ENCODE data around the gene VCAN. TPM values are rescaled to one million over a fixed set of nuclear protein-coding genes. Genes with fewer than 3 reads are reported as not detected.

The VCAN gene
- total and polyA plus RNA-seq, 2 of the 4 experiments (the other 2 are of a cell fraction) = 45.3 to 158 TPM

DNA sequence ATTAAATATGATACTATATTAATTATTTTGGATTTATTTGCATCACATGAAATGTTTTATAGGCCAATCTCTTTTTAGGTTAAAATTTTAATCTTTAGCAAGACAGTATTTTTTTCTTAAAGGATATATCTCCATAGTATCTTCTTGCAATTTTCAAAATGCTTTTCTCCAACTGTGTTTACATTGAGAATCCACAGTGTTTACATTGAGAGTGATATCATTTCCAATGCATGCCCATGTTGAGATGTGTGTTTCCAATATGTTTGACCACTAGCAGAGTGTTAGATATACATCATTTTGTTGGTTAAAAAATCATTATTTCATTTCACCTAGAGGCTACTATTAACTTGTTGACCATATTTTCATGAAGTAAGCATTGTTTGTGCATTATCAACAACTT lies 17.3 kb downstream of the VCAN start:
- TF ChIP-seq CEBPB (IDR thresholded peaks at IDR 0.05; ENCODE audit: low read depth, low read length) = no peak
- 0 out of 2 replicates have a peak, but pooled peaks have one; percentile 31 for TF ChIP-seq FOS (IDR thresholded peaks at IDR 0.05; ENCODE audit: low read depth, low read length)
- TF ChIP-seq, protein P1, sequence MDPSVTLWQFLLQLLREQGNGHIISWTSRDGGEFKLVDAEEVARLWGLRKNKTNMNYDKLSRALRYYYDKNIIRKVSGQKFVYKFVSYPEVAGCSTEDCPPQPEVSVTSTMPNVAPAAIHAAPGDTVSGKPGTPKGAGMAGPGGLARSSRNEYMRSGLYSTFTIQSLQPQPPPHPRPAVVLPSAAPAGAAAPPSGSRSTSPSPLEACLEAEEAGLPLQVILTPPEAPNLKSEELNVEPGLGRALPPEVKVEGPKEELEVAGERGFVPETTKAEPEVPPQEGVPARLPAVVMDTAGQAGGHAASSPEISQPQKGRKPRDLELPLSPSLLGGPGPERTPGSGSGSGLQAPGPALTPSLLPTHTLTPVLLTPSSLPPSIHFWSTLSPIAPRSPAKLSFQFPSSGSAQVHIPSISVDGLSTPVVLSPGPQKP (IDR thresholded peaks at IDR 0.05; ENCODE audit: borderline replicate concordance, low read depth, low read length) = no peak
- dilution Hi-C loops (cut with HindIII; ENCODE audit: low sequenced_read_pairs, unreplicated experiment) (no loop called here), in situ Hi-C loops (cut with MboI; ENCODE audit: low sequenced_read_pairs) (no loop called here), intact Hi-C loops (cut with micrococcal nuclease) (no loop called here)
- H2BK5ac ChIP-seq (ENCODE audit: low read depth, low read length, poor library complexity, severe bottlenecking) = peak overlapping the region; percentile 95
- H2BK15ac ChIP-seq (ENCODE audit: low read depth, low read length) = no peak overlapping the region
- H2BK20ac ChIP-seq (ENCODE audit: low read depth, low read length) = no peak overlapping the region
- no peak overlapping the region for H4K91ac ChIP-seq (ENCODE audit: insufficient read depth, low read depth, low read length)
- H2AFZ ChIP-seq (replicated peaks; ENCODE audit: low read length, poor library complexity) = no peak overlapping the region
- no peak overlapping the region for H3K4me2 ChIP-seq (ENCODE audit: low read depth, low read length)
- no peak overlapping the region for H3K27ac ChIP-seq (ENCODE audit: insufficient read depth, low read length)
- ATAC-seq (ENCODE audit: low read depth) (peak; percentile 66), DNase-seq (peak; percentile 87)
- no peak overlapping the region for H3K56ac ChIP-seq (ENCODE audit: extremely low read depth, insufficient read depth, low read length)
- H3K9me1 ChIP-seq (ENCODE audit: insufficient read depth, low read length) = peaks cover 4% of the 10 kb centered on the region
- no peak overlapping the region for H4K5ac ChIP-seq (ENCODE audit: low read depth, low read length)
- CTCF ChIA-PET = no interaction called here
- no peak overlapping the region for H3K18ac ChIP-seq (ENCODE audit: low read depth, low read length)
- no peak overlapping the region for H2AK5ac ChIP-seq (ENCODE audit: low read depth, low read length)
- no peak overlapping the region for H3K14ac ChIP-seq (replicated peaks; ENCODE audit: low read depth, low read length)
- H3K27me3 ChIP-seq (ENCODE audit: control insufficient read depth, insufficient read depth, low read length) = no peaks in the 10 kb centered on the region
- no TSS peak for BruUV-seq (replicated peaks)
- no peak overlapping the region for H3K9ac ChIP-seq (ENCODE audit: low read depth, low read length)
- H3K4ac ChIP-seq (ENCODE audit: low read depth, low read length) = no peak overlapping the region
- POLR2A ChIA-PET (ENCODE audit: unreplicated experiment) = no interaction called here
- H2BK120ac ChIP-seq (ENCODE audit: low read depth, low read length) = no peak overlapping the region
- no peak overlapping the region for H3K4me3 ChIP-seq (ENCODE audit: insufficient read depth, low read depth, low read length)
- no peak overlapping the region for H2AK9ac ChIP-seq (replicated peaks; ENCODE audit: low read depth, low read length, poor library complexity)
- no peak overlapping the region for H3K23ac ChIP-seq (ENCODE audit: low read depth, low read length)
- peaks cover 3% of the 10 kb centered on the region for H3K4me1 ChIP-seq (ENCODE audit: control insufficient read depth, insufficient read depth, low read length)
- H4K8ac ChIP-seq (ENCODE audit: low read depth in 2 of 2, low read length in 2 of 2) = no peak overlapping the region
- H3K9me3 ChIP-seq (ENCODE audit: control insufficient read depth, insufficient read depth, low read length) = no peaks in the 10 kb centered on the region
- peaks cover 13% of the 10 kb centered on the region for H3K36me3 ChIP-seq (ENCODE audit: control insufficient read depth, insufficient read depth, low read length)
- H3K79me1 ChIP-seq (ENCODE audit: low read depth in 1 of 2, low read length in 2 of 2) = peaks cover 23 to 34% of the 10 kb centered on the region in 2 experiments
- H4K20me1 ChIP-seq (ENCODE audit: insufficient read depth, low read length) = no peaks in the 10 kb centered on the region

All from IMR-90 (cell line).